ENCODE measurements around the gene TANGO6. TPM values are rescaled to one million over a fixed set of nuclear protein-coding genes. Genes with fewer than 3 reads are reported as not detected.

Gene TANGO6
- total and polyA plus RNA-seq, 10 of the 15 experiments (the other 5 are each of a cell fraction or from before 2014, with no cell fraction given) = 1.1 to 20.6 (median 11.0) TPM

GRCh38 chr16:69131839-69132423 is 288.6 kb downstream of the TANGO6 start (continued):
- TF ChIP-seq PKNOX1 (IDR thresholded peaks at IDR 0.05) (no peak), STAT1 (conservative IDR thresholded peaks at IDR 0.05) (no peak), WRNIP1 (IDR thresholded peaks at IDR 0.05; ENCODE audit: borderline replicate concordance, low read depth, low read length) (no peak), BCL11A (IDR thresholded peaks at IDR 0.05; ENCODE audit: low read depth, low read length) (no peak)

GRCh38 chr16:69132424-69133252 is 289.3 kb downstream of the TANGO6 start, which contains the start of the genes CHTF8 and UTP4:
TSS of gene CHTF8 (minus strand) at chr16:69132588. CDS start at chr16:69121458, 11,130 bp downstream.
TSS of gene UTP4 (plus strand) at chr16:69132649. CDS start at chr16:69133460, 811 bp downstream.
- FAIRE-seq (peak; percentile 59), ATAC-seq (peak; percentile 93), DNase-seq (ENCODE audit: low read depth, low spot score) (no peak)
- H3K9ac ChIP-seq (ENCODE audit: control insufficient read depth, insufficient read depth, low read length) = peak within 1 kb of the TSS; percentile 87
- peaks cover 2% of the 10 kb centered on the region; the same call in 1 of the 2 replicates for H3K4me1 ChIP-seq (ENCODE audit: control insufficient read depth, insufficient read depth, low read length)
- ChIA-PET CTCF (interaction anchor here (0.9 to 2.5 kb wide), 7 partner anchors 7 to 230 kb away, joined by 3 to 15 read pairs (median 3); no protein-coding TSS in a partner anchor), SMC1A (ENCODE audit: uncharacterized antibody, unreplicated experiment) (interaction anchor here (1.0 to 1.6 kb wide), 6 partner anchors 9 to 209 kb away, joined by 3 to 11 read pairs (median 4); no protein-coding TSS in a partner anchor), RAD21 (ENCODE audit: unreplicated experiment) (interaction anchor here (0.6 to 1.5 kb wide), 3 partner anchors 9 to 75 kb away, joined by 3 to 4 read pairs (median 4); no protein-coding TSS in a partner anchor), POLR2A (interaction anchor here (0.5 to 1.7 kb wide), 7 partner anchors 8 to 246 kb away, joined by 3 to 11 read pairs (median 4); no protein-coding TSS in a partner anchor)
- WGBS (ENCODE audit: insufficient coverage, insufficient replicate concordance, low lambda C conversion rate, missing lambda C conversion rate) = under 1% methylated on average over 42 of the region's 78 CpGs
- H3K4me2 ChIP-seq (ENCODE audit: control insufficient read depth, insufficient read depth) = peak within 1 kb of the TSS; percentile 92
- peak within 1 kb of the TSS; percentile 96 for H3K27ac ChIP-seq (ENCODE audit: control insufficient read depth, insufficient read depth)
- peak within 1 kb of the TSS; percentile 95 for H3K4me3 ChIP-seq
- intact Hi-C loops (cut with micrococcal nuclease; ENCODE audit: unreplicated experiment) (no loop called here), in situ Hi-C loops (cut with MboI) (no loop called here)
- peaks cover 0 to 1% of the 10 kb centered on the region in 2 experiments; a peak in 1 of 4 replicates for H3K36me3 ChIP-seq (ENCODE audit: control insufficient read depth in 2 of 2, insufficient read depth in 2 of 2, low read length in 1 of 2)
- H3K27me3 ChIP-seq (replicated peaks in 1 of 2; ENCODE audit: control insufficient read depth in 2 of 2, insufficient read depth in 2 of 2, low read length in 1 of 2) = no peaks in the 10 kb centered on the region
- peak within 1 kb of the TSS; percentile 45 for H2AFZ ChIP-seq (ENCODE audit: control insufficient read depth, low read depth, low read length)
- H4K20me1 ChIP-seq (ENCODE audit: control insufficient read depth, insufficient read depth) = no peaks in the 10 kb centered on the region
- BruUV-seq (replicated peaks) = no TSS peak
- H3K9me3 ChIP-seq (replicated peaks; ENCODE audit: control insufficient read depth, insufficient read depth, low read length) = no peaks in the 10 kb centered on the region
- peaks cover 80% of the 10 kb centered on the region for H3K79me2 ChIP-seq (ENCODE audit: control insufficient read depth, insufficient read depth, low read length)
- TF ChIP-seq SIX5 (IDR thresholded peaks at IDR 0.05; ENCODE audit: low read depth, low read length, severe bottlenecking) = peak; percentile 34
- no peak for TF ChIP-seq SMC3 (IDR thresholded peaks at IDR 0.05; ENCODE audit: borderline replicate concordance, low read length)
- no peak for TF ChIP-seq CUX1 (IDR thresholded peaks at IDR 0.05; ENCODE audit: insufficient replicate concordance, low read depth, low read length)
- peak; percentile 97 for TF ChIP-seq MXI1 (IDR thresholded peaks at IDR 0.05; ENCODE audit: low read depth, low read length)
- no peak for TF ChIP-seq PML (IDR thresholded peaks at IDR 0.05; ENCODE audit: low read length)
- TF ChIP-seq RELB (IDR thresholded peaks at IDR 0.05; ENCODE audit: low read depth) = no peak
